Stimulated activated CD4-positive, alpha-beta T cell treated with anti-CD3 and anti-CD28 coated beads, Interleukin-1b, Interleukin-23, amount 100 ng/mL, for 1 hour (primary cell): ENCODE data around the gene PRR3.
A peak's percentile ranks its signal among the peaks of the same experiment; 100 is the strongest.

ENCODE experiments used
- DNase-seq, 2 donors: peaks; one replicate each; pipeline ENCODE4 v3.0.0-alpha.2; 2020; ENCODE audit warnings: low read depth in 2 of 2

Gene PRR3

GRCh38 chr6:30571075-30571761 lies 14.1 kb downstream of the PRR3 start, which contains the start of gene ABCF1:
ABCF1 (plus strand) TSS chr6:30571442; CDS start chr6:30571488, 46 bp downstream.
- DNase-seq = peak; percentile 98 to 99

GRCh38 chr6:30571762-30572082 lies 14.6 kb downstream of the PRR3 start:
- DNase-seq = no peak

GRCh38 chr6:30572148-30572547 lies 15.1 kb downstream of the PRR3 start:
- DNase-seq = no peak

GRCh38 chr6:30573113-30573512 lies 16.0 kb downstream of the PRR3 start:
- DNase-seq = no peak

- DNase-seq = no peak
These were observed 21.0 kb downstream of the PRR3 start for GRCh38 chr6:30578051-30578450.

GRCh38 chr6:30583921-30584320 lies 26.8 kb downstream of the PRR3 start:
- no peak for DNase-seq

GRCh38 chr6:30589754-30590358 lies 32.8 kb downstream of the PRR3 start:
- no peak for DNase-seq

GRCh38 chr6:30590509-30590908 lies 33.4 kb downstream of the PRR3 start:
- DNase-seq = no peak

- DNase-seq = no peak
These were observed 33.9 kb downstream of the PRR3 start for GRCh38 chr6:30591008-30591407.

- DNase-seq = no peak
These were observed 35.2 kb downstream of the PRR3 start for GRCh38 chr6:30592287-30592686.

- DNase-seq = peak; percentile 47 to 68
These were observed 40.4 kb downstream of the PRR3 start for GRCh38 chr6:30597315-30598144.

- DNase-seq = no peak
These were observed 42.0 kb downstream of the PRR3 start for GRCh38 chr6:30598912-30599624.

GRCh38 chr6:30599625-30600324 lies 42.7 kb downstream of the PRR3 start:
- DNase-seq = no peak

- DNase-seq = no peak
These were observed 43.4 kb downstream of the PRR3 start for GRCh38 chr6:30600451-30600961.

- no peak for DNase-seq
These were observed 44.3 kb downstream of the PRR3 start for GRCh38 chr6:30601436-30601814.

- no peak for DNase-seq
These were observed 44.9 kb downstream of the PRR3 start for GRCh38 chr6:30601815-30602641.

- DNase-seq = no peak
These were observed 46.9 kb downstream of the PRR3 start for GRCh38 chr6:30603961-30604360.

- no peak for DNase-seq
These were observed 53.0 kb downstream of the PRR3 start for GRCh38 chr6:30610065-30610464.

GRCh38 chr6:30611150-30611855 lies 54.2 kb downstream of the PRR3 start:
- DNase-seq = no peak

- no peak for DNase-seq
These were observed 54.7 kb downstream of the PRR3 start for GRCh38 chr6:30611856-30612194.
